ENCODE data around the gene SUCLG2.

GRCh38 chr3:67624078-67624477, 30.3 kb downstream of the SUCLG2 start:
- TF ChIP-seq CTCF (IDR thresholded peaks at IDR 0.05; ENCODE audit: low read length) (no peak), EZH2 (optimal IDR thresholded peaks at IDR 0.05; ENCODE audit: low read depth, low read length) (no peak), EZH2phosphoT487 (IDR thresholded peaks at IDR 0.05; ENCODE audit: low read length) (no peak)

Data from MM.1S (cell line).